GM10248 (cell line): ENCODE measurements around the gene PLEKHA1.

Experiments
- CTCF ChIA-PET: fragments of 300-600 bp; sonication (Branson Sonifier 250); formaldehyde crosslinking; extraction: SDS; loops from one replicate; lab custom pipeline; 2021; ENCODE audit warnings: antibody characterized with exemption; lab: Yijun Ruan, JAX
- POLR2A ChIA-PET: fragments of 350-650 bp; sonication (Branson Sonifier 250); formaldehyde crosslinking; extraction: SDS; loops from one replicate; lab custom pipeline; 2020; ENCODE audit warnings: antibody characterized with exemption; lab: Yijun Ruan, JAX
- DNase-seq: peaks from one replicate; pipeline ENCODE4 v3.0.0; 2012; ENCODE audit errors: extremely low spot score
- CTCF ChIP-seq: IDR thresholded peaks from 2 replicates; pipeline ENCODE4 v1.5.1; 2012; ENCODE audit warnings: mild to moderate bottlenecking, low read depth; ENCODE audit errors: extremely low read depth, missing control alignments, control extremely low read depth

PLEKHA1 gene

GRCh38 chr10:122474131-122474818, 99.8 kb downstream of the PLEKHA1 start:
- DNase-seq: no peak
- ChIA-PET POLR2A (no interaction called here), CTCF (no interaction called here)
- TF ChIP-seq CTCF: no peak

GRCh38 chr10:122475100-122475499, 100.6 kb downstream of the PLEKHA1 start:
- ChIA-PET POLR2A (no interaction called here), CTCF (no interaction called here)
- DNase-seq: no peak
- TF ChIP-seq CTCF: no peak

GRCh38 chr10:122475591-122476332, 101.3 kb downstream of the PLEKHA1 start:
- ChIA-PET CTCF (no interaction called here), POLR2A (no interaction called here)
- DNase-seq: no peak
- no peak for TF ChIP-seq CTCF

- TF ChIP-seq CTCF: no peak
- CTCF ChIA-PET: no interaction called here
- POLR2A ChIA-PET: no interaction called here
- DNase-seq: no peak
These were observed 101.8 kb downstream of the PLEKHA1 start for GRCh38 chr10:122476333-122476695.

- no peak for TF ChIP-seq CTCF
- CTCF ChIA-PET: no interaction called here
- DNase-seq: no peak
- POLR2A ChIA-PET: no interaction called here
These were observed 102.9 kb downstream of the PLEKHA1 start for GRCh38 chr10:122477436-122477835.

- ChIA-PET POLR2A (no interaction called here), CTCF (interaction anchor here (1.9 kb wide), 1 partner anchor 12 kb away, joined by 6 read pairs; no protein-coding TSS in a partner anchor)
- no peak for TF ChIP-seq CTCF
- DNase-seq: no peak
These were observed 104.5 kb downstream of the PLEKHA1 start for GRCh38 chr10:122478971-122479370.
